Gastrocnemius medialis (tissue), 4 donors: ENCODE results near the gene FNIP2. TPM values are rescaled to one million over a fixed set of nuclear protein-coding genes. Genes with fewer than 3 reads are reported as not detected.
"Not testable (repeated sequence)": the region's sequence is repeated elsewhere in the genome, so short reads cannot be mapped to it uniquely, and the experiment has no call there.

Source experiments
- ATAC-seq, 2 donors: fragments of 150-250 bp; one replicate each; pipeline ENCODE4 v1.9.1; 2016
- DNase-seq, 2 donors: peaks; one replicate each; pipeline ENCODE4 v3.0.0-alpha.2; 2019
- H3K27ac ChIP-seq, 4 donors: fragments of 200-600 bp; sonication (generic); 1 replicate in 1 of 4; 2 replicates in 3 of 4; pipeline ENCODE4 v1.5.1; 2016 to 2018; ENCODE audit warnings: mild to moderate bottlenecking in 2 of 4, moderate library complexity in 1 of 4
- H3K27me3 ChIP-seq, 3 donors: fragments of 200-600 bp; sonication (generic) in 2 of 3; 1 replicate in 1 of 3; 2 replicates in 2 of 3; pipeline versions ENCODE4 v1.5.1 to v1.6.0; 2016 to 2019; ENCODE audit warnings: mild to moderate bottlenecking in 1 of 3, moderate library complexity in 1 of 3
- H3K36me3 ChIP-seq, 2 donors: fragments of 200-600 bp; sonication (generic) in 1 of 2; one replicate each; pipeline ENCODE4 v1.5.1; 2017 to 2018
- H3K4me1 ChIP-seq, 2 donors: fragments of 200-600 bp; sonication (generic) in 1 of 2; one replicate each; pipeline ENCODE4 v1.5.1; 2016 to 2017; ENCODE audit warnings: mild to moderate bottlenecking in 2 of 2
- H3K4me3 ChIP-seq, 4 donors: fragments of 200-600 bp; sonication (generic) in 3 of 4; 1 replicate in 1 of 4; 2 replicates in 3 of 4; pipeline ENCODE4 v1.5.1; 2016 to 2019; ENCODE audit warnings: mild to moderate bottlenecking in 2 of 4
- H3K9me3 ChIP-seq, 3 donors: fragments of 200-600 bp; sonication (generic) in 2 of 3; 1 replicate in 1 of 3; 2 replicates in 2 of 3; pipeline ENCODE4 v1.5.1; 2016 to 2019
- CTCF ChIP-seq, 5 experiments: fragments of 450-650 bp in 3 of 5; fragments of 200-600 bp in 2 of 5; sonication (generic) in 2 of 5; IDR thresholded peaks in 4 of 5; conservative IDR thresholded peaks in 1 of 5; 1 replicate in 4 of 5; 2 replicates in 1 of 5; pipeline ENCODE4 v1.5.1; 2016 to 2019; ENCODE audit warnings: antibody characterized with exemption in 5 of 5, mild to moderate bottlenecking in 3 of 5, moderate library complexity in 3 of 5
- POLR2A ChIP-seq, 2 donors: fragments of 450-650 bp; IDR thresholded peaks; one replicate each; pipeline ENCODE4 v1.6.1; 2017; ENCODE audit warnings: antibody characterized with exemption in 2 of 2, mild to moderate bottlenecking in 2 of 2, moderate library complexity in 2 of 2
- in situ Hi-C, 4 donors: fragments of 200-750 bp; cut with MboI; loops; one replicate each; pipeline versions ENCODE4 v1.15.0 to v1.8.0; 2017; ENCODE audit warnings: low sequenced_read_pairs in 4 of 4
- intact Hi-C: fragments of 100-400 bp; cut with DNase I; formaldehyde crosslinking; loops from one replicate; pipeline ENCODE4 v1.15.1; 2023; ENCODE audit warnings: low total_unique reads
- total RNA-seq, 4 donors: library from RNA; depleted of rRNA; stranded (reverse); fragments of >200 nt; gene quantifications; one replicate each; pipeline versions ENCODE4 v1.1.0 to v1.2.3, GENCODE V29; 2016

Gene FNIP2
- total RNA-seq, 4 donors from 2014 or later = 9.9 to 32.8 (median 22.2) TPM

- Histone ChIP-seq H3K36me3 (no peaks in the 10 kb centered on the region), H3K27ac (no peak overlapping the region), H3K4me3 (no peak overlapping the region), H3K27me3 (no peaks in the 10 kb centered on the region), H3K9me3 (no peaks in the 10 kb centered on the region), H3K4me1 (no peaks in the 10 kb centered on the region)
- DNase-seq (no peak), ATAC-seq (no peak)
- intact Hi-C loops = no loop called here
- in situ Hi-C loops = no loop called here
- TF ChIP-seq POLR2A (IDR thresholded peaks at IDR 0.05) = no peak
- no peak for TF ChIP-seq CTCF (IDR thresholded peaks at IDR 0.05 in 4 of 5, conservative IDR thresholded peaks at IDR 0.05 in 1 of 5)
Measured at GRCh38 chr4:158941895-158942294, 173.1 kb downstream of the FNIP2 start.

- H3K36me3 ChIP-seq = no peaks in the 10 kb centered on the region
- H3K4me1 ChIP-seq = no peaks in the 10 kb centered on the region
- no peaks in the 10 kb centered on the region for H3K9me3 ChIP-seq
- no peaks in the 10 kb centered on the region for H3K27me3 ChIP-seq
- H3K27ac ChIP-seq = no peak overlapping the region
- H3K4me3 ChIP-seq = no peak overlapping the region
- intact Hi-C loops = no loop called here
- in situ Hi-C loops = no loop called here
- ATAC-seq (no peak), DNase-seq (no peak)
- TF ChIP-seq CTCF (IDR thresholded peaks at IDR 0.05 in 4 of 5, conservative IDR thresholded peaks at IDR 0.05 in 1 of 5) (no peak), POLR2A (IDR thresholded peaks at IDR 0.05) (no peak)
Measured at GRCh38 chr4:158945529-158946108, 176.8 kb downstream of the FNIP2 start.

GRCh38 chr4:158946825-158947224 is 178.0 kb downstream of the FNIP2 start:
- H3K9me3 ChIP-seq = no peaks in the 10 kb centered on the region
- no peaks in the 10 kb centered on the region for H3K4me1 ChIP-seq
- no peak overlapping the region for H3K27ac ChIP-seq
- TF ChIP-seq CTCF (IDR thresholded peaks at IDR 0.05 in 4 of 5, conservative IDR thresholded peaks at IDR 0.05 in 1 of 5) (no peak), POLR2A (IDR thresholded peaks at IDR 0.05) (no peak)
- intact Hi-C loops = no loop called here
- no peaks in the 10 kb centered on the region for H3K36me3 ChIP-seq
- H3K4me3 ChIP-seq = no peak overlapping the region
- no peak for DNase-seq
- in situ Hi-C loops = no loop called here
- ATAC-seq = no peak
- no peaks in the 10 kb centered on the region for H3K27me3 ChIP-seq

GRCh38 chr4:158948071-158948470 is 179.2 kb downstream of the FNIP2 start:
- in situ Hi-C loops = no loop called here
- H3K4me3 ChIP-seq = no peak overlapping the region
- intact Hi-C loops = no loop called here
- no peak overlapping the region for H3K27ac ChIP-seq
- H3K4me1 ChIP-seq = no peaks in the 10 kb centered on the region
- ATAC-seq (no peak), DNase-seq (no peak)
- no peaks in the 10 kb centered on the region for H3K36me3 ChIP-seq
- H3K9me3 ChIP-seq = no peaks in the 10 kb centered on the region
- TF ChIP-seq POLR2A (IDR thresholded peaks at IDR 0.05) = no peak
- no peaks in the 10 kb centered on the region for H3K27me3 ChIP-seq

GRCh38 chr4:158949099-158949498 is 180.3 kb downstream of the FNIP2 start:
- no peak overlapping the region for H3K4me3 ChIP-seq

GRCh38 chr4:158952221-158952774 is 183.5 kb downstream of the FNIP2 start:
- intact Hi-C loops, H3K4me1 ChIP-seq, H3K9me3 ChIP-seq, H3K27me3 ChIP-seq, H3K27ac ChIP-seq, DNase-seq, H3K36me3 ChIP-seq, H3K4me3 ChIP-seq, in situ Hi-C loops, ATAC-seq: not testable (repeated sequence)

More at GRCh38 chr4:158949099-158949498, 180.3 kb downstream of the FNIP2 start:
- TF ChIP-seq POLR2A (IDR thresholded peaks at IDR 0.05) = no peak
- intact Hi-C loops = no loop called here
- in situ Hi-C loops = no loop called here
- ATAC-seq (no peak), DNase-seq (no peak)
- Histone ChIP-seq H3K27me3 (no peaks in the 10 kb centered on the region), H3K9me3 (no peaks in the 10 kb centered on the region), H3K4me1 (no peaks in the 10 kb centered on the region), H3K27ac (peak overlapping the region in 1 of 4 donors; percentile 7), H3K36me3 (no peaks in the 10 kb centered on the region)

- H3K9me3 ChIP-seq, in situ Hi-C loops, H3K4me1 ChIP-seq, H3K4me3 ChIP-seq, H3K36me3 ChIP-seq, H3K27ac ChIP-seq, DNase-seq, H3K27me3 ChIP-seq, intact Hi-C loops, ATAC-seq: not testable (repeated sequence)
Measured at GRCh38 chr4:158956345-158956744, 187.5 kb downstream of the FNIP2 start.

GRCh38 chr4:158956918-158957317 is 188.1 kb downstream of the FNIP2 start:
- H3K27me3 ChIP-seq, in situ Hi-C loops, DNase-seq, ATAC-seq, H3K4me3 ChIP-seq, H3K9me3 ChIP-seq, H3K27ac ChIP-seq, H3K36me3 ChIP-seq, H3K4me1 ChIP-seq, intact Hi-C loops: not testable (repeated sequence)
